ENCODE results near the gene ZFPL1.
A peak's percentile ranks its signal among the peaks of the same experiment; 100 is the strongest.

Gene ZFPL1

GRCh38 chr11:65133724-65134123, 49.7 kb downstream of the ZFPL1 start (continued):
- TF ChIP-seq PATZ1 (CRISPR knock-in tag; IDR thresholded peaks at IDR 0.05; ENCODE audit: borderline replicate concordance), result no peak

GRCh38 chr11:65134240-65134951, 50.4 kb downstream of the ZFPL1 start, which contains the start of gene SYVN1:
TSS of gene SYVN1 (minus strand) at chr11:65134519. CDS start at chr11:65133601, 918 bp downstream.
- TF ChIP-seq PATZ1 (CRISPR knock-in tag; IDR thresholded peaks at IDR 0.05; ENCODE audit: borderline replicate concordance) (peak; percentile 75; the same call in 1 of the 2 replicates), PPARA (CRISPR knock-in tag; IDR thresholded peaks at IDR 0.05; ENCODE audit: borderline replicate concordance) (no peak), ZFP30 (CRISPR knock-in tag; IDR thresholded peaks at IDR 0.05) (no peak)
- ATAC-seq, result peak; percentile 88

DNA sequence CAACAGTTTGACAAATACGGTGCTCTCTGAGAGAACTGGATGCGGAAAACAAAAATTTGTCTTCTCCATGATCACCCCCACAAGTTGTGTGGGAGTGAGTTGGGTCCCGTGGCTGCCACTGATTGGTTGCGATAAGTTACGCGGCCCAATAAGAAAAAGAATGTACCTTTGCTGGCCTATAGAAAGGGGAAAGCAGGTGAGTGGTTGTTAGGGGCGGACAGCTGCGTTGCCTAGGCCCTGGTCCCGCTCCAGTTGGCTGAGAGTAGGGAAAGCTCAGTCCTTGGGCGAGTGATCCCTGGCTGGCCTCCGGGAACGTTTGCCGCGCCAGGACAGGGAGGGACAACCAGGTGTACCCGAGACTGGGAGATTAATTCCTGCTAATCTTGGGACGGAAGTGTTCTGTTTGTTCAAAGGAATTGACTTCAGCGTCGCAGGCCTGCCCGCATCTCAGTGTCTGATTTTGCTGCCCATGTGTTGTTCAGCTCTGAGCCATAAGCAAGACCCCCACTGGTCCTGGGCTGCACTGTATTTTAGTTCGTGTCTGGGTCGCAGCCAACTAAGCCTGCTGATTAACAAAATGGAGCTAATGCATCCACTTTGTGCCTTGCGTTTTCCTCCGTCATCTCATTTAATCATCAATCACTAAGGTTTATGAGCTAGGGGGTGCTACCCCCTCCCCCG, 51.1 kb downstream of the ZFPL1 start:
- TF ChIP-seq, protein P1, sequence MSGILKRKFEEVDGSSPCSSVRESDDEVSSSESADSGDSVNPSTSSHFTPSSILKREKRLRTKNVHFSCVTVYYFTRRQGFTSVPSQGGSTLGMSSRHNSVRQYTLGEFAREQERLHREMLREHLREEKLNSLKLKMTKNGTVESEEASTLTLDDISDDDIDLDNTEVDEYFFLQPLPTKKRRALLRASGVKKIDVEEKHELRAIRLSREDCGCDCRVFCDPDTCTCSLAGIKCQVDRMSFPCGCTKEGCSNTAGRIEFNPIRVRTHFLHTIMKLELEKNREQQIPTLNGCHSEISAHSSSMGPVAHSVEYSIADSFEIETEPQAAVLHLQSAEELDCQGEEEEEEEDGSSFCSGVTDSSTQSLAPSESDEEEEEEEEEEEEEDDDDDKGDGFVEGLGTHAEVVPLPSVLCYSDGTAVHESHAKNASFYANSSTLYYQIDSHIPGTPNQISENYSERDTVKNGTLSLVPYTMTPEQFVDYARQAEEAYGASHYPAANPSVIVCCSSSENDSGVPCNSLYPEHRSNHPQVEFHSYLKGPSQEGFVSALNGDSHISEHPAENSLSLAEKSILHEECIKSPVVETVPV (CRISPR knock-in tag; IDR thresholded peaks at IDR 0.05), result no peak
- TF ChIP-seq PPARA (CRISPR knock-in tag; IDR thresholded peaks at IDR 0.05; ENCODE audit: borderline replicate concordance), result no peak
- no peak for TF ChIP-seq ZFP30 (CRISPR knock-in tag; IDR thresholded peaks at IDR 0.05)
- no peak for TF ChIP-seq ARNTL (CRISPR knock-in tag; IDR thresholded peaks at IDR 0.05; ENCODE audit: borderline replicate concordance, low read depth)
- no peak for TF ChIP-seq ZC3H10 (CRISPR knock-in tag; IDR thresholded peaks at IDR 0.05)
- no peak for TF ChIP-seq ESRRG (CRISPR knock-in tag; IDR thresholded peaks at IDR 0.05)
- no peak for TF ChIP-seq ZNF70 (CRISPR knock-in tag; IDR thresholded peaks at IDR 0.05)
- TF ChIP-seq ZNF565 (CRISPR knock-in tag; conservative IDR thresholded peaks at IDR 0.05; ENCODE audit: low read depth), result no peak
- no peak for TF ChIP-seq ZFP3 (CRISPR knock-in tag; IDR thresholded peaks at IDR 0.05)
- TF ChIP-seq TSHZ2 (CRISPR knock-in tag; IDR thresholded peaks at IDR 0.05), result no peak
- TF ChIP-seq SNAI2 (CRISPR knock-in tag; IDR thresholded peaks at IDR 0.05), result no peak
- no peak for TF ChIP-seq BACH2 (CRISPR knock-in tag; IDR thresholded peaks at IDR 0.05; ENCODE audit: borderline replicate concordance)
- TF ChIP-seq CSDC2 (CRISPR knock-in tag; IDR thresholded peaks at IDR 0.05), result no peak
- TF ChIP-seq, protein P2, sequence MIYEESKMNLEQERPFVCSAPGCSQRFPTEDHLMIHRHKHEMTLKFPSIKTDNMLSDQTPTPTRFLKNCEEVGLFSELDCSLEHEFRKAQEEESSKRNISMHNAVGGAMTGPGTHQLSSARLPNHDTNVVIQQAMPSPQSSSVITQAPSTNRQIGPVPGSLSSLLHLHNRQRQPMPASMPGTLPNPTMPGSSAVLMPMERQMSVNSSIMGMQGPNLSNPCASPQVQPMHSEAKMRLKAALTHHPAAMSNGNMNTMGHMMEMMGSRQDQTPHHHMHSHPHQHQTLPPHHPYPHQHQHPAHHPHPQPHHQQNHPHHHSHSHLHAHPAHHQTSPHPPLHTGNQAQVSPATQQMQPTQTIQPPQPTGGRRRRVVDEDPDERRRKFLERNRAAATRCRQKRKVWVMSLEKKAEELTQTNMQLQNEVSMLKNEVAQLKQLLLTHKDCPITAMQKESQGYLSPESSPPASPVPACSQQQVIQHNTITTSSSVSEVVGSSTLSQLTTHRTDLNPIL (CRISPR knock-in tag; IDR thresholded peaks at IDR 0.05; ENCODE audit: low read depth), result no peak
- TF ChIP-seq GLIS3 (CRISPR knock-in tag; IDR thresholded peaks at IDR 0.05), result no peak
- no peak for TF ChIP-seq PATZ1 (CRISPR knock-in tag; IDR thresholded peaks at IDR 0.05; ENCODE audit: borderline replicate concordance)
- no peak for TF ChIP-seq ISL1 (CRISPR knock-in tag; IDR thresholded peaks at IDR 0.05)
- TF ChIP-seq OSR1 (CRISPR knock-in tag; IDR thresholded peaks at IDR 0.05), result no peak
- ATAC-seq, result peak; percentile 91
